ENCODE measurements around the gene GNB3. TPM values are rescaled to one million over a fixed set of nuclear protein-coding genes. Genes with fewer than 3 reads are reported as not detected.

The GNB3 gene
- total RNA-seq, 1 experiment from 2014 or later: 3.9 TPM

GRCh38 chr12:6799147-6799546, 41.6 kb upstream of the GNB3 start:
- no peaks in the 10 kb centered on the region for H3K36me3 Mint-ChIP-seq (ENCODE audit: insufficient read depth, unreplicated experiment)
- Histone ChIP-seq H3K36me3 (ENCODE audit: control insufficient read depth, insufficient read depth, low read length) (no peaks in the 10 kb centered on the region), H3K4me1 (no peaks in the 10 kb centered on the region), H3K4me3 (ENCODE audit: low read depth, low read length) (no peak overlapping the region), H3K9me3 (peaks cover 1% of the 10 kb centered on the region), H3K27me3 (replicated peaks; ENCODE audit: control insufficient read depth, insufficient read depth, low read length) (no peaks in the 10 kb centered on the region)
- H3K4me3 Mint-ChIP-seq (ENCODE audit: unreplicated experiment): no peak overlapping the region
- CTCF ChIA-PET: no interaction called here
- no peak overlapping the region for H3K27ac Mint-ChIP-seq (ENCODE audit: unreplicated experiment)
- TF ChIP-seq CTCF (IDR thresholded peaks at IDR 0.05; ENCODE audit: insufficient read depth in 1 of 2, low read depth in 1 of 2, low read length in 1 of 2, severe bottlenecking in 1 of 2, unreplicated experiment in 1 of 2): no peak
- DNase-seq: no peak
- POLR2A ChIA-PET: no interaction called here
- H3K27me3 Mint-ChIP-seq (ENCODE audit: insufficient read depth, unreplicated experiment): no peaks in the 10 kb centered on the region
- H3K4me1 Mint-ChIP-seq (ENCODE audit: low read depth, unreplicated experiment): peaks cover 21% of the 10 kb centered on the region
- intact Hi-C loops (cut with micrococcal nuclease; ENCODE audit: unreplicated experiment): no loop called here
- H3K9me3 Mint-ChIP-seq (ENCODE audit: unreplicated experiment): peaks cover 11% of the 10 kb centered on the region
- BruUV-seq (replicated peaks): no TSS peak

DNA sequence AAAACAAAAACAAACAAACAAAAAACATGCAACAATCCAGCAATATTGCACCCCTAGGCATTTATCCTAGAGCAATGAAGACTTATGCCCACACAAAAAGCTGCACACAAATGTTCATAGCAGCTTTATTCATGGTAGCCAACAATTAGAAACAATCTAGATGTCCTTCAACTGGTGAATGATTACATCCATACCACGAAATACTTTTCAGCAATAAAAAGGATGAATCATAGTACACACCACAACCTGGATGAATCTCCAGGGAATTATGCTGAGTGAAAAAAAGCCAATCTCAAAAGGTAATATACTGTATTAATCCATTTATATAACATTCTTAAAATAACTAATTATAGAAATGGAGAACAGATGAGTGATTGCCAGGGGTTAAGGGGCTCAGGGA, 33.6 kb upstream of the GNB3 start:
- no peak for DNase-seq
- Histone ChIP-seq H3K9me3 (peaks cover 4% of the 10 kb centered on the region), H3K4me1 (no peaks in the 10 kb centered on the region; the same call in 1 of the 2 replicates), H3K4me3 (ENCODE audit: low read depth, low read length) (no peak overlapping the region), H3K27me3 (replicated peaks; ENCODE audit: control insufficient read depth, insufficient read depth, low read length) (no peaks in the 10 kb centered on the region), H3K36me3 (ENCODE audit: control insufficient read depth, insufficient read depth, low read length) (no peaks in the 10 kb centered on the region)
- no peaks in the 10 kb centered on the region for H3K27me3 Mint-ChIP-seq (ENCODE audit: insufficient read depth, unreplicated experiment)
- no peaks in the 10 kb centered on the region for H3K9me3 Mint-ChIP-seq (ENCODE audit: unreplicated experiment)
- H3K4me3 Mint-ChIP-seq (ENCODE audit: unreplicated experiment): no peak overlapping the region
- no TSS peak for BruUV-seq (replicated peaks)
- POLR2A ChIA-PET: interaction anchor here (0.6 to 0.7 kb wide), 2 partner anchors 33 to 53 kb away, joined by 3 to 12 read pairs; no protein-coding TSS in a partner anchor
- H3K36me3 Mint-ChIP-seq (ENCODE audit: insufficient read depth, unreplicated experiment): no peaks in the 10 kb centered on the region
- no peak for TF ChIP-seq CTCF (IDR thresholded peaks at IDR 0.05; ENCODE audit: insufficient read depth in 1 of 2, low read depth in 1 of 2, low read length in 1 of 2, severe bottlenecking in 1 of 2, unreplicated experiment in 1 of 2)
- CTCF ChIA-PET: no interaction called here
- peaks cover 10% of the 10 kb centered on the region for H3K4me1 Mint-ChIP-seq (ENCODE audit: low read depth, unreplicated experiment)
- intact Hi-C loops (cut with micrococcal nuclease; ENCODE audit: unreplicated experiment): no loop called here
- no peak overlapping the region for H3K27ac Mint-ChIP-seq (ENCODE audit: unreplicated experiment)

DNA sequence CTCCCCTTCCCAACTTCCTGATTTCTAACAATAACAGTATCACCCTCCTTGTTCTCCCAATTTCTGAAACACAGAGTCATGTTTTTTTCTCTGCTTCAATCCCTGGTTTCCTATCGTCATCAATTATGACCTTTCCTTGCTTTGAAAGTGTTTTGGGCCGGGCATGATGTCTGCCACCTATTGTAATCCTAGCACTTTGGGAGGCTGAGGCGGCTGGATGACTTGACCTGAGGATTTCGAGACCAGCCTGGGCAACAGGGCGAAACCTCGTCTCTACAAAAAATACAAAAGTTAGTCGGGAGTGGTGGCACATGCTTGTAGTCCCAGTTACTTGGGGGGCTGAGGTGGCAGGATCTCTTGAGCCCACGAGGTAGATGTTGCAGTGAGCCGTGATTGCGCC, 31.7 kb upstream of the GNB3 start:
- POLR2A ChIA-PET: no interaction called here
- Mint-ChIP-seq H3K4me1 (ENCODE audit: low read depth, unreplicated experiment) (peaks cover 10% of the 10 kb centered on the region), H3K4me3 (ENCODE audit: unreplicated experiment) (no peak overlapping the region), H3K27ac (ENCODE audit: unreplicated experiment) (no peak overlapping the region), H3K27me3 (ENCODE audit: insufficient read depth, unreplicated experiment) (no peaks in the 10 kb centered on the region), H3K9me3 (ENCODE audit: unreplicated experiment) (no peaks in the 10 kb centered on the region), H3K36me3 (ENCODE audit: insufficient read depth, unreplicated experiment) (no peaks in the 10 kb centered on the region)
- Histone ChIP-seq H3K27me3 (replicated peaks; ENCODE audit: control insufficient read depth, insufficient read depth, low read length) (no peaks in the 10 kb centered on the region), H3K4me3 (ENCODE audit: low read depth, low read length) (no peak overlapping the region), H3K4me1 (no peaks in the 10 kb centered on the region; the same call in 1 of the 2 replicates), H3K36me3 (ENCODE audit: control insufficient read depth, insufficient read depth, low read length) (no peaks in the 10 kb centered on the region), H3K9me3 (peaks cover 3% of the 10 kb centered on the region)
- no peak for DNase-seq
- CTCF ChIA-PET: no interaction called here
- TF ChIP-seq CTCF (IDR thresholded peaks at IDR 0.05; ENCODE audit: insufficient read depth in 1 of 2, low read depth in 1 of 2, low read length in 1 of 2, severe bottlenecking in 1 of 2, unreplicated experiment in 1 of 2): no peak
- no TSS peak for BruUV-seq (replicated peaks)
- intact Hi-C loops (cut with micrococcal nuclease; ENCODE audit: unreplicated experiment): no loop called here

All from Caco-2 (cell line).